HTR-8/SVneo (cell line): ENCODE results near the gene MIEF1.

Source experiments
- DNase-seq: peaks from one replicate; pipeline ENCODE4 v3.0.0; 2011; ENCODE audit warnings: low spot score, mixed read lengths; ENCODE audit not compliant: insufficient read length
- FAIRE-seq: peaks from 2 replicates; lab custom pipeline; 2011; peaks lifted over from hg19 to GRCh38; lab: Jason Lieb, UNC

The MIEF1 gene

GRCh38 chr22:39502109-39502788 lies at the start of gene MIEF1:
Gene MIEF1 (plus strand): TSS chr22:39502290. CDS start chr22:39511295, 9,005 bp downstream.
- DNase-seq (peak; percentile 93), FAIRE-seq (peak; percentile 97)

- FAIRE-seq (no peak), DNase-seq (no peak)
Observed at GRCh38 chr22:39452740-39453040, 49.4 kb upstream of the MIEF1 start.

GRCh38 chr22:39453765-39454378 lies 48.2 kb upstream of the MIEF1 start:
- DNase-seq, result no peak
- FAIRE-seq, result no peak

GRCh38 chr22:39454385-39454871 lies 47.7 kb upstream of the MIEF1 start:
- DNase-seq, result no peak
- FAIRE-seq, result no peak

- FAIRE-seq, result peak; percentile 58
- DNase-seq, result no peak
Observed at GRCh38 chr22:39456522-39457197, 45.4 kb upstream of the MIEF1 start, which contains the start of gene MGAT3. Gene MGAT3 (plus strand): TSS chr22:39457012. CDS start chr22:39487348, 30,336 bp downstream.

GRCh38 chr22:39457198-39457555 lies 44.9 kb upstream of the MIEF1 start:
- DNase-seq, result no peak
- no peak for FAIRE-seq

- no peak for FAIRE-seq
Observed at GRCh38 chr22:39457556-39458443, 44.3 kb upstream of the MIEF1 start.

GRCh38 chr22:39458444-39459083 lies 43.5 kb upstream of the MIEF1 start:
- no peak for DNase-seq
- FAIRE-seq, result no peak

More at GRCh38 chr22:39457556-39458443, 44.3 kb upstream of the MIEF1 start:
- no peak for DNase-seq

GRCh38 chr22:39459681-39460080 lies 42.4 kb upstream of the MIEF1 start:
- FAIRE-seq (no peak), DNase-seq (no peak)

GRCh38 chr22:39462443-39463221 lies 39.5 kb upstream of the MIEF1 start:
- no peak for FAIRE-seq
- DNase-seq, result no peak

GRCh38 chr22:39463277-39463676 lies 38.8 kb upstream of the MIEF1 start:
- FAIRE-seq (no peak), DNase-seq (no peak)

GRCh38 chr22:39463931-39464390 lies 38.1 kb upstream of the MIEF1 start:
- no peak for DNase-seq
- no peak for FAIRE-seq

GRCh38 chr22:39466228-39467006 lies 35.7 kb upstream of the MIEF1 start:
- DNase-seq, result no peak
- no peak for FAIRE-seq

- FAIRE-seq (no peak), DNase-seq (no peak)
Observed at GRCh38 chr22:39467390-39467895, 34.6 kb upstream of the MIEF1 start.

GRCh38 chr22:39468487-39469325 lies 33.4 kb upstream of the MIEF1 start:
- FAIRE-seq (no peak), DNase-seq (no peak)

- DNase-seq (no peak), FAIRE-seq (no peak)
Observed at GRCh38 chr22:39469326-39469680, 32.8 kb upstream of the MIEF1 start.
